ENCODE measurements around the gene KRT77.
"Not testable (repeated sequence)": the region's sequence is repeated elsewhere in the genome, so short reads cannot be mapped to it uniquely, and the experiment has no call there.

GRCh38 chr12:52712122-52712521 is 8.8 kb upstream of the KRT77 start:
- TF ChIP-seq CTCF (IDR thresholded peaks at IDR 0.05; ENCODE audit: low read length); EZH2 (optimal IDR thresholded peaks at IDR 0.05; ENCODE audit: low read depth, low read length): not testable (repeated sequence)
